Progenitor cell of endocrine pancreas (in vitro differentiated cells): ENCODE measurements around the gene WDR46. TPM values are rescaled to one million over a fixed set of nuclear protein-coding genes. Genes with fewer than 3 reads are reported as not detected.

ENCODE experiments used
- DNase-seq: peaks from one replicate; pipeline ENCODE4 v3.0.0; 2021; ENCODE audit warnings: low spot score; ENCODE audit not compliant: unreplicated experiment
- H3K27ac Mint-ChIP-seq: 2 replicates; pipeline ENCODE4 v1.8.0; 2021; ENCODE audit warnings: mild to moderate bottlenecking, moderate library complexity, mixed read lengths
- H3K27me3 Mint-ChIP-seq: 2 replicates; pipeline ENCODE4 v1.8.0; 2021; ENCODE audit warnings: mixed read lengths
- H3K36me3 Mint-ChIP-seq: 2 replicates; pipeline ENCODE4 v1.8.0; 2022; ENCODE audit warnings: mixed read lengths; ENCODE audit not compliant: insufficient read depth
- H3K4me1 Mint-ChIP-seq: 2 replicates; pipeline ENCODE4 v1.8.0; 2021; ENCODE audit warnings: low read depth, mixed read lengths
- H3K4me3 Mint-ChIP-seq: 2 replicates; pipeline ENCODE4 v1.8.0; 2021; ENCODE audit warnings: low read depth, mild to moderate bottlenecking, moderate library complexity, mixed read lengths
- H3K9me3 Mint-ChIP-seq: 2 replicates; pipeline ENCODE4 v1.8.0; 2021; ENCODE audit warnings: low read depth, mixed read lengths
- CTCF ChIP-seq: fragments of 200-600 bp; sonication (generic); IDR thresholded peaks from one replicate; pipeline ENCODE4 v1.5.0; 2021; ENCODE audit warnings: antibody characterized with exemption, mild to moderate bottlenecking; ENCODE audit not compliant: unreplicated experiment
- total RNA-seq: library from RNA; stranded (reverse); gene quantifications from 2 replicates; pipeline ENCODE4 v1.2.1, GENCODE V29; 2021

The WDR46 gene
- total RNA-seq, 1 donor from 2014 or later: 47.5 TPM

- no peaks in the 10 kb centered on the region for H3K9me3 Mint-ChIP-seq
- no peaks in the 10 kb centered on the region for H3K27me3 Mint-ChIP-seq
- peak overlapping the region; percentile 64 for H3K4me3 Mint-ChIP-seq
- peaks cover 26% of the 10 kb centered on the region for H3K36me3 Mint-ChIP-seq
- peaks cover 37% of the 10 kb centered on the region for H3K4me1 Mint-ChIP-seq
- peak overlapping the region; percentile 85 for H3K27ac Mint-ChIP-seq
- TF ChIP-seq CTCF: no peak
- no peak for DNase-seq
Observed at GRCh38 chr6:33319939-33320314, 30.9 kb upstream of the WDR46 start.

- H3K4me1 Mint-ChIP-seq: peaks cover 41% of the 10 kb centered on the region
Observed at GRCh38 chr6:33318426-33319073, 29.5 kb upstream of the WDR46 start.

GRCh38 chr6:33317669-33318425 is 28.8 kb upstream of the WDR46 start, which contains the start of gene ZBTB22:
Gene ZBTB22, minus strand, starts transcription at chr6:33317744. Its CDS starts 828 bp downstream, at chr6:33316916.
- Mint-ChIP-seq H3K27ac (peak within 1 kb of the TSS; percentile 98), H3K4me1 (peaks cover 44% of the 10 kb centered on the region), H3K9me3 (no peaks in the 10 kb centered on the region), H3K4me3 (peak within 1 kb of the TSS; percentile 97), H3K27me3 (no peaks in the 10 kb centered on the region), H3K36me3 (peaks cover 26% of the 10 kb centered on the region)
- no peak for TF ChIP-seq CTCF
- peak; percentile 93 for DNase-seq

More at GRCh38 chr6:33318426-33319073, 29.5 kb upstream of the WDR46 start:
- Mint-ChIP-seq H3K4me3 (peak overlapping the region; percentile 97), H3K9me3 (no peaks in the 10 kb centered on the region), H3K27ac (peak overlapping the region; percentile 98), H3K36me3 (peaks cover 26% of the 10 kb centered on the region), H3K27me3 (no peaks in the 10 kb centered on the region)
- DNase-seq: no peak
- TF ChIP-seq CTCF: no peak

- H3K4me1 Mint-ChIP-seq: peaks cover 45% of the 10 kb centered on the region
- peaks cover 2% of the 10 kb centered on the region for H3K27me3 Mint-ChIP-seq
- no peak for DNase-seq
- no peak overlapping the region for H3K27ac Mint-ChIP-seq
- TF ChIP-seq CTCF: no peak
- H3K4me3 Mint-ChIP-seq: peak overlapping the region; percentile 76
- no peaks in the 10 kb centered on the region for H3K9me3 Mint-ChIP-seq
- H3K36me3 Mint-ChIP-seq: peaks cover 25% of the 10 kb centered on the region
Observed at GRCh38 chr6:33317419-33317668, 28.3 kb upstream of the WDR46 start.

GRCh38 chr6:33316603-33317418 is 27.8 kb upstream of the WDR46 start:
- peak overlapping the region; percentile 73 for H3K27ac Mint-ChIP-seq

More at GRCh38 chr6:33316603-33317418, 27.8 kb upstream of the WDR46 start:
- peak overlapping the region; percentile 76 for H3K4me3 Mint-ChIP-seq
- DNase-seq: no peak
- no peak for TF ChIP-seq CTCF
- H3K9me3 Mint-ChIP-seq: no peaks in the 10 kb centered on the region
- H3K4me1 Mint-ChIP-seq: peaks cover 45% of the 10 kb centered on the region
- H3K27me3 Mint-ChIP-seq: peaks cover 3% of the 10 kb centered on the region
- peaks cover 25% of the 10 kb centered on the region for H3K36me3 Mint-ChIP-seq
